WTC11 (cell line): ENCODE measurements around the gene ATP2A3. TPM values are rescaled to one million over a fixed set of nuclear protein-coding genes. Genes with fewer than 3 reads are reported as not detected.

ENCODE experiments used
- ATAC-seq: fragments of 200-7000 bp; cut with Tn5 transposase; 2 replicates; pipeline ENCODE4 v1.10.0; 2021; ENCODE audit warnings: mild to moderate bottlenecking, moderate library complexity
- CTCF ChIA-PET: fragments of 300-600 bp; sonication (Branson Sonifier 250); formaldehyde crosslinking; loops from one replicate; lab custom pipeline; 2021; ENCODE audit warnings: antibody characterized with exemption; lab: Charles Lee
- POLR2A ChIA-PET: fragments of 350-600 bp; sonication (Branson Sonifier 250); formaldehyde crosslinking; loops from one replicate; lab custom pipeline; 2021; ENCODE audit warnings: antibody characterized with exemption; lab: Charles Lee
- DNase-seq: peaks from one replicate; pipeline ENCODE4 v3.0.0; 2021; ENCODE audit warnings: low spot score
- H3K27ac Mint-ChIP-seq: 2 replicates; pipeline ENCODE4 v1.8.0; 2021; ENCODE audit warnings: mixed read lengths
- H3K27me3 Mint-ChIP-seq: 2 replicates; pipeline ENCODE4 v1.8.0; 2021; ENCODE audit warnings: low read depth, mild to moderate bottlenecking, moderate library complexity, mixed read lengths
- H3K36me3 Mint-ChIP-seq: 2 replicates; pipeline ENCODE4 v1.8.0; 2021; ENCODE audit warnings: mixed read lengths
- H3K4me1 Mint-ChIP-seq: 2 replicates; pipeline ENCODE4 v1.8.0; 2022; ENCODE audit warnings: mixed read lengths
- H3K4me3 Mint-ChIP-seq: 2 replicates; pipeline ENCODE4 v1.8.0; 2021; ENCODE audit warnings: mild to moderate bottlenecking, moderate library complexity, mixed read lengths
- H3K9me3 Mint-ChIP-seq: 2 replicates; pipeline ENCODE4 v1.8.0; 2021; ENCODE audit warnings: mixed read lengths
- CBFB ChIP-seq: sonication (generic); formaldehyde crosslinking; IDR thresholded peaks from 2 replicates; pipeline ENCODE4 v1.8.1; 2022; ENCODE audit warnings: mild to moderate bottlenecking, low read depth, missing genetic modification reagents
- CREB1 ChIP-seq: sonication (generic); formaldehyde crosslinking; IDR thresholded peaks from 2 replicates; pipeline ENCODE4 v1.8.0; 2023; ENCODE audit warnings: mild to moderate bottlenecking, missing genetic modification reagents
- ELF4 ChIP-seq: sonication (generic); formaldehyde crosslinking; IDR thresholded peaks from 2 replicates; pipeline ENCODE4 v1.8.1; 2022; ENCODE audit warnings: low read depth, mild to moderate bottlenecking, moderate library complexity, missing genetic modification reagents
- ESRRA ChIP-seq: sonication (generic); formaldehyde crosslinking; IDR thresholded peaks from 2 replicates; pipeline ENCODE4 v1.8.1; 2022; ENCODE audit warnings: mild to moderate bottlenecking, missing genetic modification reagents, borderline replicate concordance
- GTF2I ChIP-seq: fragments of 250-450 bp; sonication (Bioruptor Pico); conservative IDR thresholded peaks from 2 replicates; pipeline ENCODE4 v1.4.0; 2021; ENCODE audit warnings: mild to moderate bottlenecking
- IRF2 ChIP-seq: sonication (generic); formaldehyde crosslinking; IDR thresholded peaks from 2 replicates; pipeline ENCODE4 v1.8.0; 2022; ENCODE audit warnings: low read depth, missing genetic modification reagents, borderline replicate concordance
- MXD4 ChIP-seq: fragments of 250-450 bp; sonication (Bioruptor Pico); IDR thresholded peaks from 2 replicates; pipeline ENCODE4 v1.8.0; 2021; ENCODE audit warnings: mild to moderate bottlenecking, moderate library complexity, borderline replicate concordance
- TEAD1 ChIP-seq: sonication (generic); formaldehyde crosslinking; IDR thresholded peaks from 2 replicates; pipeline ENCODE4 v1.8.0; 2022; ENCODE audit warnings: mild to moderate bottlenecking, missing genetic modification reagents
- ZNF121 ChIP-seq: sonication (generic); formaldehyde crosslinking; IDR thresholded peaks from 2 replicates; pipeline ENCODE4 v1.8.0; 2023; ENCODE audit warnings: missing genetic modification reagents
- ZNF138 ChIP-seq: sonication (generic); formaldehyde crosslinking; conservative IDR thresholded peaks from 2 replicates; pipeline ENCODE4 v1.8.1; 2022; ENCODE audit warnings: mild to moderate bottlenecking, moderate library complexity, missing genetic modification reagents
- ZNF219 ChIP-seq: sonication (generic); formaldehyde crosslinking; IDR thresholded peaks from 2 replicates; pipeline ENCODE4 v1.8.0; 2023; ENCODE audit warnings: missing genetic modification reagents, mild to moderate bottlenecking, borderline replicate concordance
- ZNF263 ChIP-seq: sonication (generic); formaldehyde crosslinking; IDR thresholded peaks from 2 replicates; pipeline ENCODE4 v1.8.1; 2022; ENCODE audit warnings: low read depth, mild to moderate bottlenecking, moderate library complexity, missing genetic modification reagents
- ZNF671 ChIP-seq: fragments of 250-450 bp; sonication (Bioruptor Pico); IDR thresholded peaks from 2 replicates; pipeline ENCODE4 v1.8.0; 2021; ENCODE audit warnings: mild to moderate bottlenecking
- total RNA-seq: library from RNA; stranded (reverse); gene quantifications from 3 replicates; pipeline ENCODE4 v1.2.3, GENCODE V29; 2021
- TF ChIP-seq, protein P1 (sequence below): sonication (generic); formaldehyde crosslinking; IDR thresholded peaks from 2 replicates; pipeline ENCODE4 v1.8.1; 2022; ENCODE audit warnings: mild to moderate bottlenecking, missing genetic modification reagents, moderate library complexity, borderline replicate concordance
- TF ChIP-seq, protein P2 (sequence below): sonication (generic); formaldehyde crosslinking; IDR thresholded peaks from 2 replicates; pipeline ENCODE4 v1.8.1; 2022; ENCODE audit warnings: mild to moderate bottlenecking, moderate library complexity, missing genetic modification reagents
- TF ChIP-seq, protein P3 (sequence below): fragments of 250-450 bp; sonication (Bioruptor Pico); IDR thresholded peaks from 2 replicates; pipeline ENCODE4 v1.9.0; 2021; ENCODE audit warnings: mild to moderate bottlenecking
- TF ChIP-seq, protein P4 (sequence below): sonication (generic); formaldehyde crosslinking; IDR thresholded peaks from 2 replicates; pipeline ENCODE4 v1.8.0; 2022; ENCODE audit warnings: mild to moderate bottlenecking, missing genetic modification reagents
- TF ChIP-seq, protein P5 (sequence below): sonication (generic); formaldehyde crosslinking; IDR thresholded peaks from 2 replicates; pipeline ENCODE4 v1.8.0; 2022; ENCODE audit warnings: mild to moderate bottlenecking, missing genetic modification reagents
- TF ChIP-seq, protein P6 (sequence below): sonication (generic); formaldehyde crosslinking; IDR thresholded peaks from 2 replicates; pipeline ENCODE4 v1.8.1; 2022; ENCODE audit warnings: low read depth, mild to moderate bottlenecking, moderate library complexity, missing genetic modification reagents, borderline replicate concordance
- TF ChIP-seq, protein P7 (sequence below): fragments of 200-600 bp; IDR thresholded peaks from 2 replicates; pipeline ENCODE4 v1.8.0; 2022; ENCODE audit warnings: antibody characterized with exemption
- TF ChIP-seq, protein P8 (sequence below): sonication (generic); formaldehyde crosslinking; conservative IDR thresholded peaks from 2 replicates; pipeline ENCODE4 v1.8.1; 2023; ENCODE audit warnings: mild to moderate bottlenecking, low read depth, missing genetic modification reagents, moderate library complexity
- TF ChIP-seq, protein P9 (sequence below): fragments of 250-450 bp; sonication (Bioruptor Pico); conservative IDR thresholded peaks from 2 replicates; pipeline ENCODE4 v1.9.0; 2021; ENCODE audit warnings: mild to moderate bottlenecking

Gene ATP2A3
- total RNA-seq, 1 experiment from 2014 or later: 37.8 TPM

DNA sequence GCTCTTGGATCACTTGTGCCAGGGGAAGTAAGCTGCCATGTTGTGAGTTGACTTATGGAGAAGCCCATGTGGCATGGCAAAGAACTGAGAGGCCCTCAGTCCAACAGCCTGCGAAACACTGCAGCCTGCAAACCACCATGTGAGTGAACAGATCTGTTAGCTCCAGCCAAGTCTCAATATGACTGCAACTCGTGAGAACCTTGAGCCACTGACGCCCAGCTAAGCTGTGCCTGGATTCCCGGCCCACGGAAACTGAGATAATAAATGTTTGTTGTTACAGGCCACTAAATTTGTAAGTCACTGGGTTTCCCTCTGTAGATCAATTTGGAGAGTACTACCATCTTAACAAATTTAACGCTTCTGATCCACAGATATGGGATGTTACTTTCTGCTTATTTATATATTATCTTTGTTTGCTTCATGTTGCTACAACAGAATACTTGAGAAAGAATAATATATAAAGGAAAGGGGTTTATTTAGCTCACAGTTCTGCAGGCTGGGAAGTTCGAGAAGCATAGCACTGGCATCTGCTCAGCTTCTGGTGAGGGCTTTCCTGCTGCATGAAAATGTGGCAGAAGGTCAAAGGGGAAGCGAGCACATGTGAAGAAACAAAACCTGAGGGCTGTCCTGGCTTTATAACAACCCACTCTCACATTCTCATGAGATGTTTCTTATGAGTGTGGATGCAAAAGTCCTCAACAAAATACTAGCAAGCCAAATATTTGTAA, 29.4 kb upstream of the ATP2A3 start:
- ATAC-seq: no peak
- TF ChIP-seq GTF2I (CRISPR knock-in tag): no peak
- TF ChIP-seq ZNF219 (CRISPR knock-in tag): no peak
- TF ChIP-seq CREB1 (CRISPR knock-in tag): no peak
- no peak for TF ChIP-seq CBFB (CRISPR knock-in tag)
- no peak for TF ChIP-seq MXD4 (CRISPR knock-in tag)
- TF ChIP-seq ELF4: no peak
- TF ChIP-seq ESRRA: no peak
- Mint-ChIP-seq H3K27ac (no peak overlapping the region), H3K27me3 (no peaks in the 10 kb centered on the region), H3K4me3 (no peak overlapping the region), H3K9me3 (peaks cover 8% of the 10 kb centered on the region; the same call in 1 of the 2 replicates), H3K4me1 (peaks cover 5% of the 10 kb centered on the region), H3K36me3 (no peaks in the 10 kb centered on the region)
- no peak for DNase-seq
- ChIA-PET CTCF (interaction anchor here (0.6 to 2.4 kb wide), 6 partner anchors 11 to 82 kb away, joined by 3 to 7 read pairs (median 3); no protein-coding TSS in a partner anchor), POLR2A (interaction anchor here (0.6 kb wide), 1 partner anchor 14 kb away, joined by 3 read pairs; no protein-coding TSS in a partner anchor)

DNA sequence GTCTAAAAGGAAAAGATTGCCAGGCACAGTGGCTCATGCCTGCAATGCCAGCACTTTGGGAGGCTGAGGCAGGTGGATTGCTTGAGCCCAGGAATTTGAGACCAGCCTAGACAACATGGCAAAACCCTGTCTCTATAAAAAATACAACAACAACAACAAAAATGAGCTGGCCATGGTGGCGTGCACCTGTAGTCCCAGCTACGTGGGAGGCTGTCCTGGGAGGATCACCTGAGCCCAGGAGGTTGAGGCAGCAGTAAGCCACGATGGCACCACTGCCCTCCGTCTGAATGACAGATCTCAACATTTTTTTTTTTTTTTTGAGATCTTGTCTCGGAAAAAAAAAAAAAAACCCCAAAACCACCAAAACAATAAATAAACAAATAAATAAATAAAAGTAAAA, 28.1 kb upstream of the ATP2A3 start:
- no peak for DNase-seq
- ATAC-seq: no peak
- H3K27me3 Mint-ChIP-seq: no peaks in the 10 kb centered on the region
- H3K36me3 Mint-ChIP-seq: no peaks in the 10 kb centered on the region
- peaks cover 8% of the 10 kb centered on the region; the same call in 1 of the 2 replicates for H3K9me3 Mint-ChIP-seq
- ChIA-PET CTCF (interaction anchor here (2.4 kb wide), 1 partner anchor 12 kb away, joined by 7 read pairs; no protein-coding TSS in a partner anchor), POLR2A (interaction anchor here (0.6 kb wide), 1 partner anchor 80 kb away, joined by 4 read pairs; no protein-coding TSS in a partner anchor)
- H3K4me3 Mint-ChIP-seq: no peak overlapping the region
- H3K4me1 Mint-ChIP-seq: peaks cover 5% of the 10 kb centered on the region
- H3K27ac Mint-ChIP-seq: no peak overlapping the region
- TF ChIP-seq ZNF138 (CRISPR knock-in tag): no peak
- TF ChIP-seq ZNF219 (CRISPR knock-in tag): no peak
- TF ChIP-seq, protein P1, sequence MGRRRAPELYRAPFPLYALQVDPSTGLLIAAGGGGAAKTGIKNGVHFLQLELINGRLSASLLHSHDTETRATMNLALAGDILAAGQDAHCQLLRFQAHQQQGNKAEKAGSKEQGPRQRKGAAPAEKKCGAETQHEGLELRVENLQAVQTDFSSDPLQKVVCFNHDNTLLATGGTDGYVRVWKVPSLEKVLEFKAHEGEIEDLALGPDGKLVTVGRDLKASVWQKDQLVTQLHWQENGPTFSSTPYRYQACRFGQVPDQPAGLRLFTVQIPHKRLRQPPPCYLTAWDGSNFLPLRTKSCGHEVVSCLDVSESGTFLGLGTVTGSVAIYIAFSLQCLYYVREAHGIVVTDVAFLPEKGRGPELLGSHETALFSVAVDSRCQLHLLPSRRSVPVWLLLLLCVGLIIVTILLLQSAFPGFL (CRISPR knock-in tag): no peak
- TF ChIP-seq, protein P2, sequence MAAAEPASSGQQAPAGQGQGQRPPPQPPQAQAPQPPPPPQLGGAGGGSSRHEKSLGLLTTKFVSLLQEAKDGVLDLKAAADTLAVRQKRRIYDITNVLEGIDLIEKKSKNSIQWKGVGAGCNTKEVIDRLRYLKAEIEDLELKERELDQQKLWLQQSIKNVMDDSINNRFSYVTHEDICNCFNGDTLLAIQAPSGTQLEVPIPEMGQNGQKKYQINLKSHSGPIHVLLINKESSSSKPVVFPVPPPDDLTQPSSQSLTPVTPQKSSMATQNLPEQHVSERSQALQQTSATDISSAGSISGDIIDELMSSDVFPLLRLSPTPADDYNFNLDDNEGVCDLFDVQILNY: no peak
- TF ChIP-seq, protein P3, sequence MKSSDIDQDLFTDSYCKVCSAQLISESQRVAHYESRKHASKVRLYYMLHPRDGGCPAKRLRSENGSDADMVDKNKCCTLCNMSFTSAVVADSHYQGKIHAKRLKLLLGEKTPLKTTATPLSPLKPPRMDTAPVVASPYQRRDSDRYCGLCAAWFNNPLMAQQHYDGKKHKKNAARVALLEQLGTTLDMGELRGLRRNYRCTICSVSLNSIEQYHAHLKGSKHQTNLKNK (CRISPR knock-in tag): no peak
- TF ChIP-seq, protein P4, sequence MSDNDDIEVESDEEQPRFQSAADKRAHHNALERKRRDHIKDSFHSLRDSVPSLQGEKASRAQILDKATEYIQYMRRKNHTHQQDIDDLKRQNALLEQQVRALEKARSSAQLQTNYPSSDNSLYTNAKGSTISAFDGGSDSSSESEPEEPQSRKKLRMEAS: no peak
- TF ChIP-seq ZNF263 (CRISPR knock-in tag): no peak
- TF ChIP-seq CBFB (CRISPR knock-in tag): no peak
- TF ChIP-seq IRF2 (CRISPR knock-in tag): no peak
- TF ChIP-seq, protein P5, sequence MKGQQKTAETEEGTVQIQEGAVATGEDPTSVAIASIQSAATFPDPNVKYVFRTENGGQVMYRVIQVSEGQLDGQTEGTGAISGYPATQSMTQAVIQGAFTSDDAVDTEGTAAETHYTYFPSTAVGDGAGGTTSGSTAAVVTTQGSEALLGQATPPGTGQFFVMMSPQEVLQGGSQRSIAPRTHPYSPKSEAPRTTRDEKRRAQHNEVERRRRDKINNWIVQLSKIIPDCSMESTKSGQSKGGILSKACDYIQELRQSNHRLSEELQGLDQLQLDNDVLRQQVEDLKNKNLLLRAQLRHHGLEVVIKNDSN (CRISPR knock-in tag): no peak
- TF ChIP-seq, protein P6, sequence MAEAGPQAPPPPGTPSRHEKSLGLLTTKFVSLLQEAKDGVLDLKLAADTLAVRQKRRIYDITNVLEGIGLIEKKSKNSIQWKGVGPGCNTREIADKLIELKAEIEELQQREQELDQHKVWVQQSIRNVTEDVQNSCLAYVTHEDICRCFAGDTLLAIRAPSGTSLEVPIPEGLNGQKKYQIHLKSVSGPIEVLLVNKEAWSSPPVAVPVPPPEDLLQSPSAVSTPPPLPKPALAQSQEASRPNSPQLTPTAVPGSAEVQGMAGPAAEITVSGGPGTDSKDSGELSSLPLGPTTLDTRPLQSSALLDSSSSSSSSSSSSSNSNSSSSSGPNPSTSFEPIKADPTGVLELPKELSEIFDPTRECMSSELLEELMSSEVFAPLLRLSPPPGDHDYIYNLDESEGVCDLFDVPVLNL: no peak
- TF ChIP-seq TEAD1 (CRISPR knock-in tag): no peak
- TF ChIP-seq ZNF671: no peak
- TF ChIP-seq MXD4 (CRISPR knock-in tag): no peak
- TF ChIP-seq ZNF121 (CRISPR knock-in tag): no peak
- TF ChIP-seq, protein P7, sequence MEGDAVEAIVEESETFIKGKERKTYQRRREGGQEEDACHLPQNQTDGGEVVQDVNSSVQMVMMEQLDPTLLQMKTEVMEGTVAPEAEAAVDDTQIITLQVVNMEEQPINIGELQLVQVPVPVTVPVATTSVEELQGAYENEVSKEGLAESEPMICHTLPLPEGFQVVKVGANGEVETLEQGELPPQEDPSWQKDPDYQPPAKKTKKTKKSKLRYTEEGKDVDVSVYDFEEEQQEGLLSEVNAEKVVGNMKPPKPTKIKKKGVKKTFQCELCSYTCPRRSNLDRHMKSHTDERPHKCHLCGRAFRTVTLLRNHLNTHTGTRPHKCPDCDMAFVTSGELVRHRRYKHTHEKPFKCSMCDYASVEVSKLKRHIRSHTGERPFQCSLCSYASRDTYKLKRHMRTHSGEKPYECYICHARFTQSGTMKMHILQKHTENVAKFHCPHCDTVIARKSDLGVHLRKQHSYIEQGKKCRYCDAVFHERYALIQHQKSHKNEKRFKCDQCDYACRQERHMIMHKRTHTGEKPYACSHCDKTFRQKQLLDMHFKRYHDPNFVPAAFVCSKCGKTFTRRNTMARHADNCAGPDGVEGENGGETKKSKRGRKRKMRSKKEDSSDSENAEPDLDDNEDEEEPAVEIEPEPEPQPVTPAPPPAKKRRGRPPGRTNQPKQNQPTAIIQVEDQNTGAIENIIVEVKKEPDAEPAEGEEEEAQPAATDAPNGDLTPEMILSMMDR: no peak
- TF ChIP-seq, protein P8, sequence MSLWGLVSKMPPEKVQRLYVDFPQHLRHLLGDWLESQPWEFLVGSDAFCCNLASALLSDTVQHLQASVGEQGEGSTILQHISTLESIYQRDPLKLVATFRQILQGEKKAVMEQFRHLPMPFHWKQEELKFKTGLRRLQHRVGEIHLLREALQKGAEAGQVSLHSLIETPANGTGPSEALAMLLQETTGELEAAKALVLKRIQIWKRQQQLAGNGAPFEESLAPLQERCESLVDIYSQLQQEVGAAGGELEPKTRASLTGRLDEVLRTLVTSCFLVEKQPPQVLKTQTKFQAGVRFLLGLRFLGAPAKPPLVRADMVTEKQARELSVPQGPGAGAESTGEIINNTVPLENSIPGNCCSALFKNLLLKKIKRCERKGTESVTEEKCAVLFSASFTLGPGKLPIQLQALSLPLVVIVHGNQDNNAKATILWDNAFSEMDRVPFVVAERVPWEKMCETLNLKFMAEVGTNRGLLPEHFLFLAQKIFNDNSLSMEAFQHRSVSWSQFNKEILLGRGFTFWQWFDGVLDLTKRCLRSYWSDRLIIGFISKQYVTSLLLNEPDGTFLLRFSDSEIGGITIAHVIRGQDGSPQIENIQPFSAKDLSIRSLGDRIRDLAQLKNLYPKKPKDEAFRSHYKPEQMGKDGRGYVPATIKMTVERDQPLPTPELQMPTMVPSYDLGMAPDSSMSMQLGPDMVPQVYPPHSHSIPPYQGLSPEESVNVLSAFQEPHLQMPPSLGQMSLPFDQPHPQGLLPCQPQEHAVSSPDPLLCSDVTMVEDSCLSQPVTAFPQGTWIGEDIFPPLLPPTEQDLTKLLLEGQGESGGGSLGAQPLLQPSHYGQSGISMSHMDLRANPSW: no peak
- TF ChIP-seq, protein P9, sequence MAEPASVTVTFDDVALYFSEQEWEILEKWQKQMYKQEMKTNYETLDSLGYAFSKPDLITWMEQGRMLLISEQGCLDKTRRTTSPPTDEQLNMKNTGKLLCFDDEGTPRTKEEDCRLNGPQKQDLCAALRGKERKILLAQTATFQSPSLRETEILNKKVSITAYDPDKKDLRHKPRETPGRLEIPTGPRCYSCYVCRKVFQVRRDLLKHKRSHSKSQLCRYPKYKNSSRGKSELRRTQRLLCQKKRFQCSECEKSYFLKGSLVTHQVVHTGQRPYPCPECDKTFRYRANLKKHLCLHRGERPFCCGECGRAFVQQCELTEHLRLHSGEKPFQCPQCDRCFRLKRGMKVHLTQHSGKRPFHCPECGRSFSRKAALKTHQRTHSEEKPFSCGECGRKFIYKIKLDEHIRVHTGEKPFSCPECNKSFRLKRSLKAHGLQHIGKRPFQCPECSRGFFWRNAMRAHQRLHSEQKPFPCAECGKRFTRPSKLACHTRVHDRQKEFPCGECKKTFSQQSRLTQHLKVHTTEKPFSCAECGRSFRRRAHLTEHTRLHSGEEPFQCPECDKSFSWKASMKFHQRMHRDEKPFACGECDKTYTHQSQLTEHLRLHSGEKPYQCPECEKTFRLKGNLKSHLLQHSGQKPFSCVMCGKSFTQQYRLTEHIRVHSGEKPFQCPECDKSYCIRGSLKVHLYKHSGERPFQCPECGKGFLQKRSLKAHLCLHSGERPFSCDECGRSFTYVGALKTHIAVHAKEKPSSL (CRISPR knock-in tag): no peak
